GM18526 (cell line): ENCODE results near the gene SLC25A26.

Experiments used
- POLR2A ChIP-seq: IDR thresholded peaks from 3 replicates; pipeline ENCODE4 v1.6.1; 2011; ENCODE audit not compliant: insufficient read length; ENCODE audit errors: extremely low read depth

Gene SLC25A26

GRCh38 chr3:66342717-66343356 lies 122.0 kb downstream of the SLC25A26 start:
- no peak for TF ChIP-seq POLR2A

- TF ChIP-seq POLR2A = no peak
Measured at GRCh38 chr3:66344391-66344811, 123.6 kb downstream of the SLC25A26 start.

GRCh38 chr3:66344848-66345578 lies 124.2 kb downstream of the SLC25A26 start:
- no peak for TF ChIP-seq POLR2A

- TF ChIP-seq POLR2A = no peak
Measured at GRCh38 chr3:66348704-66349103, 127.9 kb downstream of the SLC25A26 start.

- TF ChIP-seq POLR2A = no peak
Measured at GRCh38 chr3:66350601-66351000, 129.8 kb downstream of the SLC25A26 start.

GRCh38 chr3:66353039-66353438 lies 132.2 kb downstream of the SLC25A26 start:
- TF ChIP-seq POLR2A = no peak

GRCh38 chr3:66353530-66353929 lies 132.7 kb downstream of the SLC25A26 start:
- no peak for TF ChIP-seq POLR2A

GRCh38 chr3:66354001-66354400 lies 133.2 kb downstream of the SLC25A26 start:
- no peak for TF ChIP-seq POLR2A

- TF ChIP-seq POLR2A = no peak
Measured at GRCh38 chr3:66355394-66355793, 134.6 kb downstream of the SLC25A26 start.

- no peak for TF ChIP-seq POLR2A
Measured at GRCh38 chr3:66355997-66356396, 135.2 kb downstream of the SLC25A26 start.

GRCh38 chr3:66361356-66361755 lies 140.6 kb downstream of the SLC25A26 start:
- TF ChIP-seq POLR2A = no peak

- TF ChIP-seq POLR2A = no peak
Measured at GRCh38 chr3:66362541-66362941, 141.7 kb downstream of the SLC25A26 start.

- no peak for TF ChIP-seq POLR2A
Measured at GRCh38 chr3:66363148-66363547, 142.3 kb downstream of the SLC25A26 start.

GRCh38 chr3:66365080-66365479 lies 144.3 kb downstream of the SLC25A26 start:
- TF ChIP-seq POLR2A = no peak

GRCh38 chr3:66366747-66367146 lies 145.9 kb downstream of the SLC25A26 start:
- no peak for TF ChIP-seq POLR2A

- TF ChIP-seq POLR2A = no peak
Measured at GRCh38 chr3:66367979-66368378, 147.2 kb downstream of the SLC25A26 start.

GRCh38 chr3:66370179-66370578 lies 149.4 kb downstream of the SLC25A26 start:
- TF ChIP-seq POLR2A = no peak

GRCh38 chr3:66371432-66371831 lies 150.6 kb downstream of the SLC25A26 start:
- no peak for TF ChIP-seq POLR2A
